Stimulated activated naive CD4-positive, alpha-beta T cell (primary cell): ENCODE data around the gene USP34.

ENCODE experiments used
- DNase-seq, 6 experiments: peaks; one replicate each; lab custom pipeline; 2025; lab: John Stamatoyannopoulos, UW

USP34 gene

GRCh38 chr2:61376211-61376610 is 94.7 kb downstream of the USP34 start:
- no peak for DNase-seq

- no peak for DNase-seq
These were observed 99.9 kb downstream of the USP34 start for GRCh38 chr2:61371027-61371426.

GRCh38 chr2:61368687-61369665 is 101.9 kb downstream of the USP34 start:
- no peak for DNase-seq

- no peak for DNase-seq
These were observed 103.7 kb downstream of the USP34 start for GRCh38 chr2:61367177-61367576.

GRCh38 chr2:61363580-61363979 is 107.3 kb downstream of the USP34 start:
- no peak for DNase-seq

- DNase-seq, result no peak
These were observed 108.0 kb downstream of the USP34 start for GRCh38 chr2:61362873-61363272.

- DNase-seq, result no peak
These were observed 109.8 kb downstream of the USP34 start for GRCh38 chr2:61361068-61361467.

GRCh38 chr2:61359058-61359457 is 111.8 kb downstream of the USP34 start:
- DNase-seq, result no peak

- no peak for DNase-seq
These were observed 113.2 kb downstream of the USP34 start for GRCh38 chr2:61357681-61358080.

GRCh38 chr2:61356958-61357350 is 113.9 kb downstream of the USP34 start:
- DNase-seq, result no peak

GRCh38 chr2:61356261-61356957 is 114.5 kb downstream of the USP34 start:
- no peak for DNase-seq

GRCh38 chr2:61354543-61355197 is 116.2 kb downstream of the USP34 start:
- no peak for DNase-seq

- no peak for DNase-seq
These were observed 117.0 kb downstream of the USP34 start for GRCh38 chr2:61353909-61354308.

- DNase-seq, result no peak
These were observed 120.1 kb downstream of the USP34 start for GRCh38 chr2:61350777-61351176.

GRCh38 chr2:61343141-61343540 is 127.7 kb downstream of the USP34 start:
- DNase-seq, result no peak

- no peak for DNase-seq
These were observed 130.6 kb downstream of the USP34 start for GRCh38 chr2:61340242-61340641.

- no peak for DNase-seq
These were observed 132.4 kb downstream of the USP34 start for GRCh38 chr2:61338447-61338846.

GRCh38 chr2:61335187-61335586 is 135.7 kb downstream of the USP34 start:
- DNase-seq, result no peak

GRCh38 chr2:61334466-61334865 is 136.4 kb downstream of the USP34 start:
- no peak for DNase-seq

GRCh38 chr2:61328707-61329251 is 142.1 kb downstream of the USP34 start:
- no peak for DNase-seq

- no peak for DNase-seq
These were observed 143.7 kb downstream of the USP34 start for GRCh38 chr2:61327173-61327572.

GRCh38 chr2:61326423-61326822 is 144.5 kb downstream of the USP34 start:
- no peak for DNase-seq
